Esophagus muscularis mucosa (tissue), 4 donors: ENCODE data around the gene CRTAP. TPM values are rescaled to one million over a fixed set of nuclear protein-coding genes. Genes with fewer than 3 reads are reported as not detected.
A peak's percentile ranks its signal among the peaks of the same experiment; 100 is the strongest.

ENCODE experiments used
- DNase-seq: peaks from one replicate; pipeline ENCODE4 v3.0.0-alpha.2; 2017; ENCODE audit errors: extremely low spot score
- H3K27ac ChIP-seq, 4 donors: fragments of 200-600 bp; sonication (generic); replicated peaks in 1 of 4; 1 replicate in 3 of 4; 2 replicates in 1 of 4; pipeline ENCODE4 v1.5.1; 2016 to 2019; ENCODE audit warnings: mild to moderate bottlenecking in 1 of 4
- H3K27me3 ChIP-seq, 4 donors: fragments of 200-600 bp; sonication (generic); one replicate each; pipeline versions ENCODE4 v1.5.1 to v1.6.0; 2016 to 2019
- H3K36me3 ChIP-seq, 4 donors: fragments of 200-600 bp; sonication (generic); one replicate each; pipeline ENCODE4 v1.5.1; 2016 to 2019
- H3K4me1 ChIP-seq, 4 donors: fragments of 200-600 bp; sonication (generic); one replicate each; pipeline ENCODE4 v1.5.1; 2016 to 2019
- H3K4me3 ChIP-seq, 4 donors: fragments of 200-600 bp; sonication (generic); 1 replicate in 2 of 4; 2 replicates in 2 of 4; pipeline ENCODE4 v1.5.1; 2016 to 2019; ENCODE audit warnings: mild to moderate bottlenecking in 4 of 4, moderate library complexity in 1 of 4
- H3K9me3 ChIP-seq, 4 donors: fragments of 200-600 bp; sonication (generic); 1 replicate in 3 of 4; 2 replicates in 1 of 4; pipeline ENCODE4 v1.5.1; 2016 to 2019
- EP300 ChIP-seq: sonication (generic); formaldehyde crosslinking; IDR thresholded peaks from one replicate; pipeline ENCODE4 v1.6.1; 2017; ENCODE audit warnings: antibody characterized with exemption
- POLR2A ChIP-seq: fragments of 450-650 bp; IDR thresholded peaks from one replicate; pipeline ENCODE4 v1.6.1; 2017; ENCODE audit warnings: antibody characterized with exemption, moderate library complexity, mild to moderate bottlenecking, low read depth
- POLR2AphosphoS5 ChIP-seq, 2 donors: sonication (generic); formaldehyde crosslinking; IDR thresholded peaks; one replicate each; pipeline ENCODE4 v1.6.1; 2017; ENCODE audit warnings: antibody characterized with exemption in 2 of 2
- WGBS: methylation state at CpG from one replicate; pipeline ENCODE4 v1.1.5; 2018; 5-methylcytosine and 5-hydroxymethylcytosine counted together
- intact Hi-C: fragments of 100-400 bp; cut with DNase I; formaldehyde crosslinking; loops from one replicate; pipeline ENCODE4 v1.15.1; 2023
- total RNA-seq, 4 donors: library from RNA; depleted of rRNA; stranded (reverse); fragments of >200 nt; gene quantifications; one replicate each; pipeline versions ENCODE4 v1.1.0 to v1.2.1, GENCODE V29; 2016
- TF ChIP-seq, protein P1 (sequence below), 3 experiments: fragments of 200-600 bp in 2 of 3; fragments of 450-650 bp in 1 of 3; sonication (generic) in 2 of 3; IDR thresholded peaks; one replicate each; pipeline ENCODE4 v1.5.1; 2017 to 2019; ENCODE audit warnings: antibody characterized with exemption in 3 of 3, mild to moderate bottlenecking in 2 of 3, moderate library complexity in 1 of 3

The CRTAP gene
- total RNA-seq, 4 donors from 2014 or later = 187 to 282 (median 237) TPM

DNA sequence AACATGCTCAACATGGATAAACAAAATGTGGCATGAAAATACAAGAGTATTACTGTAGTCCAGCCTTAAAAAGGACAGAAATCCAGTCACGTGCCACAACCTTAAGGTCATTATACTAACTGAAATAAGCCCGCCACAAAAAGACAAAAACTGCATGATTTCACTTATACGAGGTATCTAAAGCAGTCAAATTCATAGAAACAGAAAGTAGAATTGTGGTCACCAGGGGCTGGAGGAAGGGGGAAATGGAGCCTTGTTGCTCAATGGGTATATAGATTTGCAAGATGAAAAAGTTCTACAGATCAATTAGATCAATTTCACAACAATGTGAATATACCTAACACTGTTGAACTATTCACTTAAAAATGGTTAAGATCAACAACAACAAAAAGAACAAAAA is 24.3 kb upstream of the CRTAP start:
- Histone ChIP-seq H3K9me3 (no peaks in the 10 kb centered on the region), H3K4me1 (peaks cover 0 to 15% (median 3%) of the 10 kb centered on the region in 4 donors), H3K36me3 (peaks cover 17 to 45% (median 28%) of the 10 kb centered on the region in 4 donors), H3K4me3 (no peak overlapping the region), H3K27me3 (no peaks in the 10 kb centered on the region), H3K27ac (no peak overlapping the region)
- TF ChIP-seq EP300 (no peak), POLR2AphosphoS5 (IDR thresholded peaks at IDR 0.05) (no peak), POLR2A (no peak)
- TF ChIP-seq, protein P1, sequence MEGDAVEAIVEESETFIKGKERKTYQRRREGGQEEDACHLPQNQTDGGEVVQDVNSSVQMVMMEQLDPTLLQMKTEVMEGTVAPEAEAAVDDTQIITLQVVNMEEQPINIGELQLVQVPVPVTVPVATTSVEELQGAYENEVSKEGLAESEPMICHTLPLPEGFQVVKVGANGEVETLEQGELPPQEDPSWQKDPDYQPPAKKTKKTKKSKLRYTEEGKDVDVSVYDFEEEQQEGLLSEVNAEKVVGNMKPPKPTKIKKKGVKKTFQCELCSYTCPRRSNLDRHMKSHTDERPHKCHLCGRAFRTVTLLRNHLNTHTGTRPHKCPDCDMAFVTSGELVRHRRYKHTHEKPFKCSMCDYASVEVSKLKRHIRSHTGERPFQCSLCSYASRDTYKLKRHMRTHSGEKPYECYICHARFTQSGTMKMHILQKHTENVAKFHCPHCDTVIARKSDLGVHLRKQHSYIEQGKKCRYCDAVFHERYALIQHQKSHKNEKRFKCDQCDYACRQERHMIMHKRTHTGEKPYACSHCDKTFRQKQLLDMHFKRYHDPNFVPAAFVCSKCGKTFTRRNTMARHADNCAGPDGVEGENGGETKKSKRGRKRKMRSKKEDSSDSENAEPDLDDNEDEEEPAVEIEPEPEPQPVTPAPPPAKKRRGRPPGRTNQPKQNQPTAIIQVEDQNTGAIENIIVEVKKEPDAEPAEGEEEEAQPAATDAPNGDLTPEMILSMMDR (IDR thresholded peaks at IDR 0.05) = no peak
- 78% methylated on average over 3 of the region's 3 CpGs for WGBS
- no peak for DNase-seq
- intact Hi-C loops = no loop called here

DNA sequence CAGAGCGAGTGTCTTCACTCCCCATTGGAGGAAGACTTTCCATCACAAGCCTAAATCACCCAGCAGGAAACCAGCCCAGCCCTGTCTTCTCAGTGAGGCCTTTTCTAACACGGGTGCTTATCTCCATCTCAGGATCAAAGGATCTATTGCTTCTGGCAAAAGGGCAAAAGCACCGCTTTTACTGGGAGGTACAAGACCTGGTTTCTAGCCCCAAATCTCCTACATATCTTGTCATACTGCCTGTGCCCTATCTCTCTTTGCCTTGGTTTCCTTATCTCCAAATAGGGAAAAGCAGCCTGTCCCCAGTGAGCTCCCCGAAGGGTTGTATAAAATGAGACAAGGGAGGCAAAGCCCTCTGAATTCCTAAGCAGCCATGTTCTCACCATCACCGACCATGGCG is 22.1 kb upstream of the CRTAP start:
- no peak for DNase-seq
- intact Hi-C loops = no loop called here
- Histone ChIP-seq H3K36me3 (peaks cover 17 to 45% (median 28%) of the 10 kb centered on the region in 4 donors), H3K9me3 (no peaks in the 10 kb centered on the region), H3K27me3 (no peaks in the 10 kb centered on the region), H3K27ac (no peak overlapping the region), H3K4me1 (peaks cover 5 to 30% (median 14%) of the 10 kb centered on the region in 4 donors), H3K4me3 (no peak overlapping the region)
- WGBS = 87% methylated on average over 6 of the region's 6 CpGs
- TF ChIP-seq POLR2AphosphoS5 (IDR thresholded peaks at IDR 0.05) = no peak
- no peak for TF ChIP-seq POLR2A
- no peak for TF ChIP-seq EP300

DNA sequence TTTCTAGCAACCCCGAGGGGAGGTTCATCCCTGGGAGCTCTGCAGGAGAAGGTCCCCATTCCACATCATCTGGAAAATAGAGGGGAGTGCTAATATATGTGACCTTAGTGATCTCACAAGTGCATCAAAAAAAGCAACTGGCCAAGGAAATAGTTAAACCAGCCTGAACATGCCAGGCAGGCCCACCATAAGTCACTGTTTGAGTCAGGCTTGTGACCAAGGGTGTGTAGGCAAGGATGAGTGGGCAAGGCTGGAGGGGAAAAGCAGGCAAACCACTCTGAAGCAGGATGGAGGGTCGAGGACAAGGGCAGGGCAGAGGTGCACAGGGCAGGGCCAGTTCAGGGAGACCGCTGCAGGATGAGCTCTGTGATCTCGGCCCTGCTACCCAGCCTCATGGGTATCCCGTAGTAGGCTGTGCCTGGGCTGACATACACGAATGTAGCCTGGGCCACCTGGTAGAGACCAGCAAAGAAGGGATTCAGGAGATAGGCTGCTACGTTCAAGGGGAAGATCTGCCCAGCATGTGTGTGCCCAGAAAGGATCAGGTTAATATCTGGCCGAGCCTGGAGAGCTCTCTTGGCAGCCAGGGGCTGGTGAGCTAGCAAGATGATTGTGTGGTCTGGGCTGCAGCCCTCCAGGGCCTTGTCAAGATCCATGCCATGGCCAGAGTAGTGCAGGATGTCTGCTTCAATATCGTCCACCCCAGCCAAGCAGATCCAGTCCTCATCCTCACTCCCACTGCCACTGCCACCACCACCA is 21.1 kb upstream of the CRTAP start:
- Histone ChIP-seq H3K36me3 (peaks cover 17 to 45% (median 28%) of the 10 kb centered on the region in 4 donors), H3K27me3 (no peaks in the 10 kb centered on the region), H3K9me3 (no peaks in the 10 kb centered on the region), H3K4me1 (peaks cover 9 to 33% (median 18%) of the 10 kb centered on the region in 4 donors), H3K4me3 (no peak overlapping the region), H3K27ac (no peak overlapping the region)
- intact Hi-C loops = no loop called here
- TF ChIP-seq, protein P1 (IDR thresholded peaks at IDR 0.05) = no peak
- TF ChIP-seq POLR2AphosphoS5 (IDR thresholded peaks at IDR 0.05) = no peak
- TF ChIP-seq EP300 = no peak
- no peak for TF ChIP-seq POLR2A
- no peak for DNase-seq
- WGBS = 97% methylated on average over 7 of the region's 9 CpGs

DNA sequence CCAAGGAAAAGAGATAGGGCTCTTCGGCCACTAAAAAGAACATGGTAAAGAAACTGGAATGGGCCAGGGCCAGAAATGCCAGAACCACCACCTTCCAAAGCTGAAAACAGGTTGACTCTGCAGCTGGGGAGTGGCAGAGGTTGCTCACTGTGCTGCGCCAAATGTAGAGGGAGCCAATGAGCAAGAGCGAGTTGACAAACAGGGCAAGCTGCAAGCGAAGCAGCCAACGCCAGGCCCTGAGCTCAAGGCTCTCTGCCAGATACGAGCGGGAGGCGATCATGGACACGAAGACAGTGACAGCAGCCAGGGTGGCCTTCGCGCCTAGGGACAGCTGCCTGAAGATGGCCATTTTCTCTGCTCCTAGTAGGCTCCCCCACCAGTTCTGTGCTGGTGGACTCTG is 20.0 kb upstream of the CRTAP start:
- Histone ChIP-seq H3K4me1 (peaks cover 9 to 38% (median 21%) of the 10 kb centered on the region in 4 donors), H3K27ac (no peak overlapping the region), H3K4me3 (no peak overlapping the region), H3K27me3 (no peaks in the 10 kb centered on the region), H3K9me3 (no peaks in the 10 kb centered on the region), H3K36me3 (peaks cover 17 to 45% (median 28%) of the 10 kb centered on the region in 4 donors)
- TF ChIP-seq POLR2A (no peak), EP300 (no peak), POLR2AphosphoS5 (IDR thresholded peaks at IDR 0.05) (no peak)
- TF ChIP-seq, protein P1 (IDR thresholded peaks at IDR 0.05) = no peak
- intact Hi-C loops = no loop called here
- 99% methylated on average over 11 of the region's 11 CpGs for WGBS
- no peak for DNase-seq

DNA sequence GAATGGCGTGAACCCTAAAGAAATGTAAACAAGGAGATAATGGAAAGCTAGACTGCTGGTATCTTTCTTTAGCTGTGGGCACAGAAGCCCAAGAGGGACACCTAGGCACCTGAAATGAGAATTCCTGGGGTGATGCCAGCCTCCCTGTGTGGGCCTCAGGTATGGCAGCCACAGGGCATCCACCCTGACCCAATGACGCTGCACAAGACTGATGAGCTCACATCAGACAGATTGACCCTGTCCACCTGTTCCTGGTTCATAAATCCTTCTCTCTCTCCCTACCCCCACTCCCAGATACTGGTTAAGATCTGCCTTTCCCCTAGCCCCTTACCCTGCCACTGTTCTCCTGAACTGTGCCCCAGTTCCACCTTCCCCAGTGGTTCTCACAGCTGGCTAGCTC is 18.4 kb upstream of the CRTAP start:
- intact Hi-C loops = no loop called here
- H3K4me3 ChIP-seq = peak overlapping the region; percentile 79 to 94 (median 88)

More for the DNA sequence above, 18.4 kb upstream of the CRTAP start:
- H3K9me3 ChIP-seq = no peaks in the 10 kb centered on the region
- peaks cover 9 to 38% (median 21%) of the 10 kb centered on the region in 4 donors for H3K4me1 ChIP-seq
- no peak for TF ChIP-seq EP300
- TF ChIP-seq POLR2AphosphoS5 (IDR thresholded peaks at IDR 0.05) = no peak
- no peak for TF ChIP-seq POLR2A
- TF ChIP-seq, protein P1 (IDR thresholded peaks at IDR 0.05) = no peak
- peaks cover 17 to 39% (median 28%) of the 10 kb centered on the region in 4 donors for H3K36me3 ChIP-seq
- no peak for DNase-seq
- 89% methylated on average over 2 of the region's 2 CpGs for WGBS
- peak overlapping the region; percentile 94 to 98 (median 96) for H3K27ac ChIP-seq
- H3K27me3 ChIP-seq = no peaks in the 10 kb centered on the region
